ENCODE data around the gene ITGA8. TPM values are rescaled to one million over a fixed set of nuclear protein-coding genes. Genes with fewer than 3 reads are reported as not detected.

Gene ITGA8
- polyA plus RNA-seq, 3 donors, result not detected

DNA sequence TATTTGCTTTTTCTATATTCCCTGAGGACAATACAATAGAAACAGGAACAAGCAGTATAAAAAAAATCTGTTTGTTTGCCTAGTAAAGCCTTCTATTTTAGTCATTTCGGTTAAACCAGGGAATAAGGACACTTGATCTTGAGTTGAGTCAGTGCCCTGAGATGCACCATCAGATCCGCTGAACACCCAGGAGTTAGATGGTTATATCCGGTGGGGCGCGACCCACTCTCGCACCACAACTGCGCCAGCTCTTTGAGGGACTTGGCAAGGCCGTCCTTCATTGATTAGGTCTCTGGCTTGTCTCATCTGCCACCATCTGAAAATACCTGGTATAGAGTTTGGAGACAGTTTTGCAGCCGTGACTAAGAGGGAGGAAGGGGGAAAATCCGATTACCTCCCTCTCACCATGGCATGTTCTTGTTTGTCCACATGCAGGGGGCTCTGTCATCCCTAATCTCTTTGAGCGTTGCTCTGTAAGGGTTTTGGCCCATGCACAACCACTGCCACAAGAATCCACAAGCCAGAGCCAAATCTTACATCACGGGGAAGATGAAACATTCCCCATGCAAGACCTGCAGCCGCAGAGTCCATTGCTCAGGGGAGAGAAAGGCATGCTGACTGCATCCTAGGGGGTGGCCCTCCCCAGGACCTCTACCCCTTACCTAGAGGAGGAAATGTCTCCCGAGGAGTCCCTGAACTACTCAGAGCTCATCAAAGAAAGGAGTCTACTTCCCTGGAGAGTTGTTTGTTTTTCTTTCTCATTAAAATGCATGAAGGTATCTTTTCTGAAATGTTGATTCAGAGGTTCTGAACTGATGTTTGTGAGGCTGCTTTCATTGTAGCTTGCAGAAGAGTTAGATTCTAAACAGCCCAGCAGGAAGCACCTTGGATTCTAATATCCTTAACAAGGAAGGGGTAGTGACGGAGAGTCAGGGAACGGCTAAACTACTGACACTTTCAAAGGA lies 247.0 kb downstream of the ITGA8 start:
- H3K4me2 ChIP-seq (replicated peaks; ENCODE audit: extremely low read depth, low read length, poor library complexity, severe bottlenecking), result no peak overlapping the region
- 83% methylated on average over 11 of the region's 16 CpGs for WGBS (ENCODE audit: insufficient coverage)

DNA sequence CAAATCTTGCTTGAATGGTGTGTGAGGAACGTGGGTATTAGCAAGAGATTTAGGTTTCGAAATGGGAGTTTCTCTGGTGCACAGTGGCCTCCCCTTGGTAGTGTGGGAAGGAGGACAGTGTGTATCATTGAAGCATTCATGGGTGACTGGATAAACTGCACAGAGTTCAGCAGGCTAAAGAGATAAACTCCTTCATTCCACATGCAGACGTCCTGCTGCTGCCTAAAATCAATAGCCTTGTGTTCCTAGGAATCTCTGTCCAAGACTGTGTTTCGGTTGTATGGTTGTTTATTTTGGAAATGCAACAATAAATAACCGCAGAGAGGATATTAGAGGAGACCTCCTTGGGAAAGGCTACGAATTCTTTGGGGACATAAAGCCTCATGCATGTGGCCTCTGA lies 247.7 kb downstream of the ITGA8 start:
- Mint-ChIP-seq H3K27me3 (ENCODE audit: low read depth in 3 of 3) (peaks cover 2 to 7% (median 6%) of the 10 kb centered on the region in 3 donors), H3K27ac (no peak overlapping the region), H3K4me1 (no peaks in the 10 kb centered on the region), H3K4me3 (no peak overlapping the region), H3K9me3 (peaks cover 0 to 7% (median 2%) of the 10 kb centered on the region in 7 donors), H3K36me3 (no peaks in the 10 kb centered on the region)
- DNase-seq, result no peak
- H3K27ac ChIP-seq (ENCODE audit: low read depth in 1 of 2, low read length in 2 of 2), result no peak overlapping the region
- H3K9me3 ChIP-seq (replicated peaks in 1 of 2; ENCODE audit: control insufficient read depth in 1 of 2, insufficient read depth in 1 of 2, low read length in 2 of 2), result no peaks in the 10 kb centered on the region
- TF ChIP-seq, protein P1, sequence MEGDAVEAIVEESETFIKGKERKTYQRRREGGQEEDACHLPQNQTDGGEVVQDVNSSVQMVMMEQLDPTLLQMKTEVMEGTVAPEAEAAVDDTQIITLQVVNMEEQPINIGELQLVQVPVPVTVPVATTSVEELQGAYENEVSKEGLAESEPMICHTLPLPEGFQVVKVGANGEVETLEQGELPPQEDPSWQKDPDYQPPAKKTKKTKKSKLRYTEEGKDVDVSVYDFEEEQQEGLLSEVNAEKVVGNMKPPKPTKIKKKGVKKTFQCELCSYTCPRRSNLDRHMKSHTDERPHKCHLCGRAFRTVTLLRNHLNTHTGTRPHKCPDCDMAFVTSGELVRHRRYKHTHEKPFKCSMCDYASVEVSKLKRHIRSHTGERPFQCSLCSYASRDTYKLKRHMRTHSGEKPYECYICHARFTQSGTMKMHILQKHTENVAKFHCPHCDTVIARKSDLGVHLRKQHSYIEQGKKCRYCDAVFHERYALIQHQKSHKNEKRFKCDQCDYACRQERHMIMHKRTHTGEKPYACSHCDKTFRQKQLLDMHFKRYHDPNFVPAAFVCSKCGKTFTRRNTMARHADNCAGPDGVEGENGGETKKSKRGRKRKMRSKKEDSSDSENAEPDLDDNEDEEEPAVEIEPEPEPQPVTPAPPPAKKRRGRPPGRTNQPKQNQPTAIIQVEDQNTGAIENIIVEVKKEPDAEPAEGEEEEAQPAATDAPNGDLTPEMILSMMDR (IDR thresholded peaks at IDR 0.05), result no peak
- no peak overlapping the region for H3K4me2 ChIP-seq (replicated peaks; ENCODE audit: extremely low read depth, low read length, poor library complexity, severe bottlenecking)
- H4K20me1 ChIP-seq (ENCODE audit: insufficient read depth, low read length), result no peaks in the 10 kb centered on the region
- no peak overlapping the region for H3K4me3 ChIP-seq (replicated peaks in 1 of 3; ENCODE audit: low read depth in 2 of 3, low read length in 3 of 3)
- no peak overlapping the region for H3K9ac ChIP-seq (ENCODE audit: insufficient read depth, low read length, poor library complexity, severe bottlenecking)
- intact Hi-C loops (cut with micrococcal nuclease), result no loop called here
- WGBS (ENCODE audit: insufficient coverage), result 87% methylated on average over 3 of the region's 6 CpGs
- H2AFZ ChIP-seq (ENCODE audit: insufficient read depth, low read depth, low read length, poor library complexity, severe bottlenecking), result no peak overlapping the region
- H3K36me3 ChIP-seq (replicated peaks in 1 of 2; ENCODE audit: control insufficient read depth in 1 of 2, insufficient read depth in 2 of 2, low read length in 2 of 2), result no peaks in the 10 kb centered on the region
- H3K79me2 ChIP-seq (ENCODE audit: insufficient read depth, low read length), result no peaks in the 10 kb centered on the region
- H3K4me1 ChIP-seq (ENCODE audit: control insufficient read depth in 1 of 2, insufficient read depth in 2 of 2, low read length in 2 of 2), result no peaks in the 10 kb centered on the region
- no peaks in the 10 kb centered on the region for H3K27me3 ChIP-seq (ENCODE audit: control insufficient read depth in 2 of 2, insufficient read depth in 2 of 2, low read length in 2 of 2)

More for the DNA sequence above, 247.0 kb downstream of the ITGA8 start:
- H3K4me3 ChIP-seq (replicated peaks in 1 of 3; ENCODE audit: low read depth in 2 of 3, low read length in 3 of 3), result no peak overlapping the region
- no peaks in the 10 kb centered on the region for H3K27me3 ChIP-seq (ENCODE audit: control insufficient read depth in 2 of 2, insufficient read depth in 2 of 2, low read length in 2 of 2)
- Mint-ChIP-seq H3K9me3 (peaks cover 0 to 7% (median 0%) of the 10 kb centered on the region in 7 donors), H3K4me3 (no peak overlapping the region), H3K27me3 (ENCODE audit: low read depth in 3 of 3) (peaks cover 2 to 8% (median 7%) of the 10 kb centered on the region in 3 donors), H3K4me1 (no peaks in the 10 kb centered on the region), H3K27ac (no peak overlapping the region), H3K36me3 (no peaks in the 10 kb centered on the region)
- no peaks in the 10 kb centered on the region for H3K79me2 ChIP-seq (ENCODE audit: insufficient read depth, low read length)
- no peak overlapping the region for H3K27ac ChIP-seq (ENCODE audit: low read depth in 1 of 2, low read length in 2 of 2)
- H4K20me1 ChIP-seq (ENCODE audit: insufficient read depth, low read length), result no peaks in the 10 kb centered on the region
- TF ChIP-seq, protein P1 (IDR thresholded peaks at IDR 0.05), result no peak
- no peak overlapping the region for H2AFZ ChIP-seq (ENCODE audit: insufficient read depth, low read depth, low read length, poor library complexity, severe bottlenecking)
- intact Hi-C loops (cut with micrococcal nuclease), result no loop called here
- H3K9ac ChIP-seq (ENCODE audit: insufficient read depth, low read length, poor library complexity, severe bottlenecking), result no peak overlapping the region
- DNase-seq, result no peak
- H3K4me1 ChIP-seq (ENCODE audit: control insufficient read depth in 1 of 2, insufficient read depth in 2 of 2, low read length in 2 of 2), result no peaks in the 10 kb centered on the region
- no peaks in the 10 kb centered on the region for H3K9me3 ChIP-seq (replicated peaks in 1 of 2; ENCODE audit: control insufficient read depth in 1 of 2, insufficient read depth in 1 of 2, low read length in 2 of 2)
- H3K36me3 ChIP-seq (replicated peaks in 1 of 2; ENCODE audit: control insufficient read depth in 1 of 2, insufficient read depth in 2 of 2, low read length in 2 of 2), result no peaks in the 10 kb centered on the region
